GM18502 (cell line): ENCODE results near the gene POU5F2.

Experiments used
- ATAC-seq: cut with Tn5 transposase; IDR thresholded peaks from one replicate; pipeline ENCODE4 v1.9.1; 2021; ENCODE audit warnings: mild to moderate bottlenecking; ENCODE audit not compliant: unreplicated experiment, poor library complexity

The POU5F2 gene, protein sequence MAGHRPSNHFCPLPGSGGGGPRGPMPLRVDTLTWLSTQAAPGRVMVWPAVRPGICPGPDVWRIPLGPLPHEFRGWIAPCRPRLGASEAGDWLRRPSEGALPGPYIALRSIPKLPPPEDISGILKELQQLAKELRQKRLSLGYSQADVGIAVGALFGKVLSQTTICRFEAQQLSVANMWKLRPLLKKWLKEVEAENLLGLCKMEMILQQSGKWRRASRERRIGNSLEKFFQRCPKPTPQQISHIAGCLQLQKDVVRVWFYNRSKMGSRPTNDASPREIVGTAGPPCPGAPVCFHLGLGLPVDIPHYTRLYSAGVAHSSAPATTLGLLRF

DNA sequence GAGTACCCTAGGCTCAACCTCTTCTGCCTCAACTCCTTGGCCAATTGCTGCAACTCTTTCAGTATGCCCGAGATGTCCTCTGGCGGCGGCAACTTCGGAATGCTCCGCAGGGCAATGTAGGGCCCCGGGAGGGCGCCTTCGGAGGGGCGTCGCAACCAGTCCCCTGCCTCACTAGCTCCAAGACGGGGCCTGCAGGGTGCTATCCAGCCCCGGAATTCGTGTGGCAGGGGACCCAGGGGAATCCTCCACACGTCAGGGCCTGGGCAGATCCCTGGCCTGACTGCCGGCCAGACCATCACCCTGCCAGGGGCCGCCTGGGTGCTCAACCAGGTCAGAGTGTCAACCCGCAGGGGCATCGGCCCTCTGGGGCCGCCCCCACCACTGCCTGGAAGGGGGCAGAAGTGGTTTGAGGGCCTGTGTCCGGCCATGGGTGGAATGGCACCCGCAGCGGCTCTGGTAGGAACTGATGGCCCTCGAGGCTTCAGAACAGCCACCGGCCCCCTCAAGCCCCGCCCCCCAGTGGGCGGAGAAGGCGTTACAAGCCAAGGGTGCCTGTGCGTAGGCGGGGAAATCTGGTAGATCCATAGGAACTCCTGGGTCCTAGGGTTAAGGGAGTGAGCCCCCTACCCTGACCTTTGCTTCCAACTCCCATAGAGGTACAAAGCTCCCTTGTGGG, at the start of gene POU5F2:
Gene POU5F2 (minus strand): TSS at position 465 of the 676 bp plus-strand sequence. CDS start 37 bp downstream, at position 428.
- no peak for ATAC-seq

DNA sequence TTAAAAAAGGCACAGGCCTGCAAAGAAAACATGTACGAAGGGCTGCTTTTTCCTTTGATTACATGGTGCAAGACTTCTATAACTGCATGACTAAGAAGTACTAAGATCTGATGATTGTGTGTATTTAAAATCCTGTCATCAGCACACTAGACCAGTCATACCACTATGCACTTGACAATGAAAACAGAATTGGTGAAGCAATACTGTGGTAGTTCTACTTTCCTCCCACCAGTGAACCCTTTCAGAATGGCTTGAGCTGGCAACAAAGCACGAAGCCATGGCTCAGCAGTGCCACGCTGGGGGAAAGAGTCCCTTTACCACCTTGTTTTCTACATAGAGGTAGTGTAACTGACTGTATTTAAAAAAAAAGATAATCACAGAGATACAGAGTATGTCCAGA, 49.0 kb upstream of the POU5F2 start:
- no peak for ATAC-seq

DNA sequence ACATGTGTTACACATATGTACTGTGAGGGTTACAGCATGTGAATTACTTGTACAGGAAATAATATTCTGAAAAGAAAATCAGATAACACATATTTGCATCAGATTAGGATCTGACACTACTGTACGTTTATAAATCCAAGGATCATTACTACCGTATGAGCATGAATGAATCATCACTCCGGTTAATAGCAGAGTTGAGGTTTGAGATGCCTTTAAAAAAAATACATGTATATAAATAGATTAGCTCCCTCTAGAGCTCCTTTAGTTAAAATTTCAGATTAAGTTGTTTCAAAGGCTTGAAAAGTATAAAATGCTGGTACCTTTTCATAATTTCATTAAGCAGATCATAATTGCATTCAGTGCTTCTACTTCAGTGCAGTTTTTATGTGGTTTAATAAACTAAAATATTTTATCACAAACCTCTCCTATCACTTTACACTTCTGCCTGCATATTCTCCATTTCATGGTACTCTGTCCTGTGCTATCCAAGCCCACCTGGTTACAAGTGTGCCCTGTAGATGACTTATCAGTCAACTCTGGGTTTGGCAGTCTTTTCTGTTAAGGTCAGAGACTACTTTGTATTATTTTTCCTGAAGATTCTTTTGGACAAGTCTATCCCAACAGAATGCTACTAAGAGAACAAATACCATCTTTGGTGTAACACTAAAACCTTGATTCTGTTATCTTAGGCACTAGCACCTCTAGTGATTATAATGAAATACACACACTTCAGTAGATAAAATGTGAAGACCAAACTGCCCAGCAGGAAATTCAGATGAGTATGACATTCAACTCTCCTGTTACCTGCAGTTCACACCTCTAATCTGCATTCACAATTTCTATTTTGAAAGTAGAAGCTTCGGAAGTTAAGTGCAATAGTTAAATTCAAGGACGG, 48.0 kb upstream of the POU5F2 start:
- ATAC-seq = no peak

DNA sequence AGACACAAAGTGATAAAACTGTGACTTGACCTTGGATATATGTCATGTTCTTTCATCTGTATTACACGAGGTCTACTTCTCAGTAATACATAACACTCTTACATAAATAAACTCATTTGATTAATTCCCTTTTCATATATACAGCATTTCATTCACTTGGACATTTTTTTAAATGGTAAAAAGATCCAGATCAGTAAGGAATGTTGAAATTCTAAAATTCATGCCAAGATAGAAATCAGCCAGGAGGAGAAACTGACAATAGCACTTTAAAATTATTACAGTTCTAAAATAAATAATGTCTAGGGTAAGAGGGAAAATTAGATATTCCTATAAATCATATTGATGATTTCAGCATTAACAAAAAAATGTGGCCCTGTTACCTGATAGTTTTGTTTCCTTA, 46.2 kb upstream of the POU5F2 start:
- no peak for ATAC-seq

DNA sequence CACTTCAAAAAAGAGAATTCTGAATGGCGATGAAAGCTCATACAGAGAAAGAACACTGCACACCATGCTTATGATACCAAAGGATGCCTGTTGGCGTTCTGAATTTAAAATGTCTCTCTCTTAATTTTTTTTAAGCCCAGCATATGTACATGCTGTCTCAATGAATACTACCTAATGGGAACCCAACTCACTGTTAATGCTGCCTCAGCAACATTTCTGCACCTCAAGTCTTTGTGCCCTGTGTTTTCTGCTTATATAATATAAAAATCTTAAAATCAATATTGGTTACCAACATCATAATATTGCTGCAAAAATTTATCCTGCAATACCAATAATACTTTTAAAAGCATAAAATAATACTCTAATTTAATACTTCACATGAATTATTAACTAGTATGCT, 44.1 kb upstream of the POU5F2 start:
- ATAC-seq = no peak

DNA sequence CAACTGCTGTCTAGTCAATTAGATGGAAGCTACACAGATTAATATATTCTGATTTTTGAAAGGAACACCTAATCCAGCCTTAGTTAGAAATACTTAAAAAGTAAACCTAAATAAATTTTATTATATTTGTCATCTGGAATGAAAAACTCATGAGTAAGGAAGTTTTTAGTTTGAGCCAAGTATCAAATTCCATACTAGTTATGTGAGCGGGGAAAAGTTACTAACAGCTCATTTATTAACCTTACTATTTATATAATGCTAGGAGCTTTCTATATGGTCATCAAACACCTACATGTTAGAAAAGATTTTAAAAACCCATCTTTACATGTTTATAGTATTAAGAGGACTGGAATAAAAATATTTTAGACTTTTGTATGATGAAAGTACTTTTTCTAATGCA, 41.6 kb upstream of the POU5F2 start:
- ATAC-seq = no peak

DNA sequence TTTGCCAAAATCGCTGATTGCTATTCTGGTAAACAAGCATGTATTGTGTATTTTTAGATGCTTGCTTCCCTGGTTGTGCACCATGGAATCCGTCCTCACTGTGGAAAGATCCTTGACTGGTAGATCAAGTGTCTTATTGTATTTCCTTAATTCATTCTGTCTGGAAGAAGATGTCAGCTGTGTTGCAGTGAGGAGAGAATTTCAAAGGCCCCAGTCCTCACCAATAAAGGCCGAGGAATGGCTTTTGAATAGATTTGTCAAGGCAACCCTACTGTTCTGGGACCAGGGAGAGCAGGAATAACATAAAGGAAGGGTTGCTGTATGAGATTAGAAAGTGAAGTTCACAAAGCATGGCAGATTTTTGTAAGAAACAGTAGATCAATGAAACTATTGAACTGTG, 36.2 kb upstream of the POU5F2 start:
- ATAC-seq = no peak

DNA sequence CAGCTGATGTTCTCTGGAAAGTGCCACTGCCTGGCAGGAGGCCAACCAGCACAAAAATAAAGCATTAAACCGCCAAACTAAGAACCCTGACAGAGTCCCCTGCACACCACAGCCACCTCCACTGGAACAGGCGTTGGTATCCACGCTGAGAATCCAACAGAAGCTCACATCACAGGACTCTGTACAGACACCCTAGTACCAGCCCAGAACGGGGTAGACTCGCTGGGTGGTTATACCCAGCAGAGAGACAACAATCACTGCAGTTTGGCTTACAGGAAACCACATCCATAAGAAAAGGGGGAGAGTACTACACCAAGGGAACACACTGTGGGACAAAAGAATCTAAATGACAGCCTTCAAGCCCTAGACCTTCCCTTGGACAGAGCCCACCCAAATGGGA, 15.0 kb upstream of the POU5F2 start:
- ATAC-seq = no peak

DNA sequence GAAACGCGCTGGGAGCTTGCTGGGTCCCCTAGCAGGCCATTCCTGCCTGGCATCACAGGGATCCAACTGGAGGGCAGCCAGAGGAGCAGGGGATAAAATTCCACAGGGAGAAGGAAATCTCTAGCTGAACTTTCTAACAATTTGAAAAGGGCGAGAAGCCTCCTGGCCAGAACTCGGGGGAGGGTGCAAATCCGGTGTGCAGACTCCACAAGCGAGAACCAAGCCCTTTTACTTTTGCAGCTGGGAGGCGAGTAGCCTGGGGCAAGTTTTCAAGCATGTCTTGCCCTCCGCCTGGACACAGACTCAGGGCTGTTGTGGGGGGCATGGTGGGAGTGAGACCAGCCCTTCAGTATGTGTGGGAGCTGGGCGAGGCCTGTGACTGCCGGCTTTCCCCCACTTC, 14.3 kb upstream of the POU5F2 start:
- ATAC-seq = no peak

DNA sequence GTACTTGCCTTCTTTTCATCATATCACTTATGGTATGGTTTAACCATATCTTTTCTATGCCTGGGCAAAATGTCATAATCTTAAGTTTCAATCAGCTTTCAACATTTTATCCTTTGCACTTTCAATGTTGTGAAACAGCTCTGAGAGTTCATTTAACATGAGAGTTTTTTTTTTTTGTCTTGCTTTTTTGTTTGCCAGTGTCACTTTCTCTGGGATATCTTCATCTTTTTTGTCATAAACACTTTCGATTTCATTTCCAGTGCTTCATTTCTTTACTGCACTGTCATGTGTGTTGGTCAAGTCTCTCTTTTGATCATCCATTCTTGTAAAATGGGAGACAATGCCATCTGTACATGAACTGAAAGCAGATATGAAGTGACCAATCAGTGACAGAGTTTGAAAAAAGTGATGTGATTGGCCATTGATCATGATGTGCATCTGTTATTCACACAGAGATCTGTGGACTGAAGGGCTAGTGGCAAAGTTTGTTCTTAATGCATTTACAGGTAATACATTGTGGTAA, 7.5 kb upstream of the POU5F2 start:
- no peak for ATAC-seq

DNA sequence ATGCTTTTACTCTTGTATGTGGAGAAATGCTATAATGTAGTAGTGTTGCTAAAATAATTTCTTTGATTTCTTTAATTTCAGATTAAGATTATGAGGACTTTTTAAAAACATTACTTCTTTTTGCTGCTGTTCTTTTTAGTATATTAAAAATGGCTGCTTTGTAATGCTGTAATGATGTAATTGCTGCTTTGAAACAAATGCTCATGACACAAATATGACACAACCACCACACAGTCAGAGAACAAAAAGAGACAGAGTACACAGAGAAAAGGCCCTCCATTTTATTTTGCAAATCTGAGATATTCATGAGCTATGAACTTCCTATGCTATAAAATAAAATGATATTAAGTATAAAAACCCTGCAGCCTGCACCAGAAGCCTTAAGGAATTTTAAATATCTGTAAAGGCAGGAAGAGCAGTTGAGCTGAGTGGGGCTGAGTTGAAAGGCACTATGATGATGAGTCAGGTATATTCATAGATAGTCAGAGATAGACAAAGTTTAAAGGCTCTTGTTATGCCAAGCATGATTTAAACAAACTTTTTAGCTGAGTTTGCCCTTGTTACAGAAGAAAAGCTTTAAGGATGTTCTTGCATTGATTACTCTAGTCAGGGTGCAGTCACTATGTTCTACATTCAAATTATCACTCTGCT, 5.1 kb upstream of the POU5F2 start:
- no peak for ATAC-seq

DNA sequence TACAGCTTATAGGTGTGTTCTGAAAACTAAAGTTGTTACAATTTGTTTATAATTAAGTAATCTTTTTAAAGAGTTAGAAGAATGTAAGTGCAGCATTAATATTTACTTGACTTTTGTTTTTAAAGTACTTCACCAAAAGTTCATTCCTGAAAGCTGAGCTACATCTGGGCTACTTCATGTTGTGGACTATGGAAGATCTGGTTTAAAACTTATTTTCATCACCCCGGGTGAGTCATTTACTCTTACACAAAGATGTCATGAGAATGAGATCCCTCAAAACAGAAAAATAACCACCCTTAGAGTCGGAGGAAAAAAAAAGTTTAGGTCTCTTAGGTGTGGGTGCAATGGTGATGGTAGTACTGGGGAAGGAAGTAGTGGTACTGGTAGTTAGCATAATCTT, 5.1 kb downstream of the POU5F2 start:
- ATAC-seq = no peak

DNA sequence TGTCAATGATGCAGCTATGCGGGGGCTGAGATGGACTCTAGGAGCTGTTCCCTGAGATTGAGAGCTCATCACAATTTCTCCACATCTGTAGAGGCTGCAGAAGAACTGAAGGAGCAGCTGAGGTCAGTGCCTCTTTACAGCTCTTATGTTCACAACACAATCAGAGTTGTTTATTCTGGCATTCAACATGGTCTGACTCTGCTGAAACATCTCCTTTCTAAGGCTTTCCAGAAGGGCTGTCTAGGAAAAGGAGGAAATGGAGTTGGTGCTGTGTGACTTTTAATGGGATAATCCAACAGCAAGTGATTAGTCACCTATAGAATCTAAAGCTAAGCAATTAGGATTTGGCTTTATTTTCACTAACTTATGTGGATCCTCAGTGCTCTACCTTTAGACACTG, 6.0 kb downstream of the POU5F2 start:
- ATAC-seq = no peak

DNA sequence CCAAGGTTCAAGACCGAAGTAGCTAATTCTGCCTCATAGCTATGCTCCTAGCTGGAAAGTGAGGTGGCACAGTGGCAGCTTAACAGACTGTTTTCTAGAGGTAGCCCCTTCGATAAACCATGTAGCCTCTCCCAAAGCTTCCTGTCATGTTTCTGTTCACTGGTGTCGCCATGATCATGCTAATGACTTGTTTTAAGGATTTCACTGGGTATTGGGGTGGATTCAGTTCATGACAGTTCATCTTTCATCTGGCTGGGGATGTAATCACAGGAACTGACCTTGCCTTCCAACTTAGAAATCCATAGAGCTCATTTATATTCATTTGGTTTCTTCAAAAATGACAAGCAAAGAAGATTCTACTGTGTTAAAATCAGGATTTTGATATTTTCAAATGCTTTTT, 9.4 kb downstream of the POU5F2 start:
- ATAC-seq = no peak

DNA sequence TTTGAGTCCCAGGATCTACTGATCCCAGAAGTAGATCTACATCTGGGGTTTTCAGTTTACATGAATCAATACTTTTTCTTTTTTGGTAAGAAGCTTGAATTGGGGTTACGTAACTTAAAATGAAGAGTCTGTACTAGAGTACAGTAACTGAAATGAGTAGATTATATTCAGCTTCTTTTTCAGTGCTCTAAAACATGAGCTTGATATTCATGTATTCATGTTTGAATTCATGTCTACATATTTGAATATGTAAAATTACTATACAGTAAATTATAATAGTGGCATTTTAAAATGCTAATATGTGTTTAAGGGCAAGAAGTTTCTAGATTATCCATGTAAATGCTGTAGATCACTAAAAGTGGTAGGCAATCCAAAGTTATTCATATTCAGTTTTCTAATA, 14.8 kb downstream of the POU5F2 start:
- ATAC-seq = no peak

DNA sequence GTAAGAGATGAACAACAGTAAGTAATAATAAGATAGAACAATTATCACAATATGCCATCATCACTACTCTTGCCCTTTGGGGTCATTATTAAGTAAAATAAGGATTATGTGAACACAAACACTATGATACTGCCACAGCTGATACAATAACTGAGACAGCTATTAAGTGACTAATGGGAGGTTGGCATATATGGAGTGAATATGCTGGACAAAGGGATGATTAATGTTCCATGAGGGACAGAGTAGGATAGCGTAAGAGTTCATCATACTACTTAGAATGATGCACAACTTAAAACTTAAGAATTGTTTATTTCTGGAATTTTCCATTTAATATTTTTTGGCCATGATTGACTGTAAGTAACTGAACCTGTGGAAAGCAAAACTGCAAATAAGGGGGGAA, 16.6 kb downstream of the POU5F2 start:
- ATAC-seq = no peak

DNA sequence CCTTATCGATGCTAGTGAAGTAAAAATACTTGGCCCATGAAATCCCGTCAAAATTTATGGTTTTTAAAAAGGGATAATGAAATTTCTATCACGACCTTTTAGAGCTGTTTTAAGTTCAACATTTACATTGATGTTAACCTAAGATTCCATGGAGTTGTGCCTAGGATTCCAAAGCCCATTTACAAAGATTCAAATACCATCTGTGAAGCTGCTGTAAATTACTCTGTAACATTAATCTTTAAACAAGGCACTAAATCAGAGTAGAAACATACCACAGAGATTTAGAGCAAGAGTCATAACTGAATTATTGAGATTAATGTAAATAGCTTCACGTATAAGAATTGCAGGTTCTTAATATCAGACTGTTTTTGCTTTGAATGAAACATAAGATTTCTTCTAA, 17.7 kb downstream of the POU5F2 start:
- ATAC-seq = no peak

DNA sequence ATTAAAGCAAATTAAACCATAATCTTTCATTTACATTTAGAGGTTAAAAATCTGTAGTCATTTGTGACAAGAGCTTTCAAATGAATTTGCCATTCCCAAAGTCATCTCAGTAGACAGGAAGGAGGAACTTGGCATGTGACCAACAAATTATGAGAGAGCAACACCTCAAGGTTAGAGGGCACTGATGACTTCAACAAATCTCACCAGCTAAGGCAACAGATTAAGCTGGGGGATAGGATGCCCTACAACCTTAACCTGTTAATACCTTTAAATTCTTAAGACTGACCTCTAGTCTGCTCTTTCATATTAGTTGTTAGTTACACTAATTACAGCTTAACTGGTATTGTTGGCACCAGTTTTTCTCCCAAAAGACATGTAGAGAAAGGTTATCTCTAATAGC, 18.4 kb downstream of the POU5F2 start:
- no peak for ATAC-seq

DNA sequence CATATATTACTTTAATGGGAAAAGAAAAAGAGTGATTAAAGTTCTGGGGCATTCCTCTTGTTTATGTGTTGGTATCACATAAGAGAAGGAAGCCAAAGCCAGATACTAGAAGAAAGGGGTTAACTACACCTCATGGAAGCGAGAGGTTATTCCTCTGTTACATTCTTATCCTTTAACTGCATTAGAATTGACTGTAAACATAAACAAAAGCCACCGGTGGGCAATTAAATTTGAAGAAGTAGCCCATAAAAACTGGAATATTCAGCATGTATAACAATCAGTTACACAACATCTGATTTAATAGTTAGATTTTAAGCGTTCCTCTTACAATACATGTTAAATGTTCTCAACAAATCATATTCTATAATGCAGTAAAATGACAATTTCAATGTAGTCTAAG, 18.8 kb downstream of the POU5F2 start:
- ATAC-seq = no peak

DNA sequence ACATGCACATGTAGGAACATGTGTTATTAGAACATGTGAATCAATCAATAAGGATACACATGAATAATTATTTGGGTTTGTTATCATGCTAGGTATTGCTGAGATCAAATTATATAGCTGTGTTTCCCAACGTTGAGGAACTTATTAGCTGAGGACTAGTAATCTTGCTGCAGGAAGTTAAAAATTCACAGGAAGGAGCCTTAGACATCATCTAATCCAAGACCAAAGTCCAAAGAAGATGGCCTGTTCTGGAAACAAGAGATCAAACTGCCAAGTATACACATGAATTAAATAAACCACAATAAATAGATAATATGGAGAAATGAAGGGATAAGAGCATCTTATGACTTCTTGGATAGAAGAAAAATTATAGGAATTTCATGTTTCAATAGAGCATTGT, 19.9 kb downstream of the POU5F2 start:
- ATAC-seq = no peak
